HepG2 (cell line): ENCODE measurements around the gene SCARF1. TPM values are rescaled to one million over a fixed set of nuclear protein-coding genes. Genes with fewer than 3 reads are reported as not detected.

ENCODE experiments used
- ATRX ChIP-seq: sonication (generic); formaldehyde crosslinking; IDR thresholded peaks from 2 replicates; pipeline ENCODE4 v1.4.0; 2020; ENCODE audit warnings: missing genetic modification reagents, borderline replicate concordance
- CEBPB ChIP-seq: IDR thresholded peaks from 2 replicates; pipeline ENCODE4 v1.6.1; 2011; ENCODE audit warnings: low read depth, low read length, improper control_type of control experiment, borderline replicate concordance
- FOXA3 ChIP-seq: IDR thresholded peaks from 2 replicates; pipeline ENCODE4 v1.6.1; 2016; ENCODE audit warnings: missing genetic modification reagents, missing compliant biosample characterization
- SKI ChIP-seq: fragments of 450-650 bp; IDR thresholded peaks from one replicate; pipeline ENCODE4 v1.6.1; 2018; ENCODE audit warnings: mild to moderate bottlenecking; ENCODE audit not compliant: partially characterized antibody
- TAF15 ChIP-seq: fragments of 200-400 bp; formaldehyde crosslinking; IDR thresholded peaks from one replicate; pipeline ENCODE4 v1.6.1; 2018; ENCODE audit warnings: mild to moderate bottlenecking, low read depth, low read length; ENCODE audit not compliant: poor library complexity, severe bottlenecking
- ZMYM2 ChIP-seq: sonication (generic); formaldehyde crosslinking; IDR thresholded peaks from 2 replicates; pipeline ENCODE4 v1.8.0; 2022; ENCODE audit warnings: mild to moderate bottlenecking, missing genetic modification reagents
- ZNF10 ChIP-seq: sonication (generic); formaldehyde crosslinking; IDR thresholded peaks from 2 replicates; pipeline ENCODE4 v1.4.0; 2020; ENCODE audit warnings: mild to moderate bottlenecking, low read depth, missing genetic modification reagents, borderline replicate concordance
- ZNF235 ChIP-seq: sonication (generic); formaldehyde crosslinking; IDR thresholded peaks from 2 replicates; pipeline ENCODE4 v1.8.1; 2023; ENCODE audit warnings: mild to moderate bottlenecking, missing genetic modification reagents, borderline replicate concordance
- ZNF652 ChIP-seq: IDR thresholded peaks from 2 replicates; pipeline ENCODE4 v1.6.1; 2016; ENCODE audit warnings: low read depth, borderline replicate concordance
- ZNF775 ChIP-seq: sonication (generic); formaldehyde crosslinking; IDR thresholded peaks from 2 replicates; pipeline ENCODE4 v1.4.0; 2020; ENCODE audit warnings: missing genetic modification reagents, mild to moderate bottlenecking, moderate library complexity, borderline replicate concordance
- ZNF883 ChIP-seq: sonication (generic); formaldehyde crosslinking; IDR thresholded peaks from 2 replicates; pipeline ENCODE4 v1.5.1; 2020; ENCODE audit warnings: mild to moderate bottlenecking, missing genetic modification reagents; ENCODE audit errors: not compliant biosample characterization
- polyA plus RNA-seq, 8 experiments: library from polyadenylated mRNA; depleted of rRNA in 3 of 8; stranded (reverse) in 7 of 8; unstranded in 1 of 8; fragments of >200 nt; fragmentation: Illumina TruSeq in 4 of 8; extraction: Trizol in 4 of 8; gene quantifications; 2 replicates each; pipeline versions ENCODE4 v1.2.1 to v1.2.3, GENCODE V29; 2011 to 2016; ENCODE audit warnings: low read depth in 4 of 8, missing spikeins in 1 of 8, mixed read lengths in 1 of 8; ENCODE audit not compliant: insufficient read depth in 1 of 8
- total RNA-seq, 5 experiments: library from RNA; depleted of rRNA; stranded (reverse); fragments of >200 nt; fragmentation: Illumina TruSeq; extraction: Trizol; gene quantifications; 2 replicates each; pipeline ENCODE4 v1.2.3, GENCODE V29; 2016; ENCODE audit warnings: low read depth in 1 of 5
- TF ChIP-seq, protein P1 (sequence below): sonication (generic); formaldehyde crosslinking; IDR thresholded peaks from 2 replicates; pipeline ENCODE4 v1.5.1; 2020; ENCODE audit warnings: mild to moderate bottlenecking, missing genetic modification reagents, moderate library complexity
- TF ChIP-seq, protein P2 (sequence below): sonication (generic); formaldehyde crosslinking; IDR thresholded peaks from 2 replicates; pipeline ENCODE4 v1.5.0; 2020; ENCODE audit warnings: missing genetic modification reagents
- TF ChIP-seq, protein P3 (sequence below): IDR thresholded peaks from 2 replicates; pipeline ENCODE4 v1.6.1; 2016; ENCODE audit warnings: low read depth
- TF ChIP-seq, protein P4 (sequence below): fragments of 450-650 bp; IDR thresholded peaks from 2 replicates; pipeline ENCODE4 v1.6.1; 2016
- TF ChIP-seq, protein P5 (sequence below): sonication (generic); formaldehyde crosslinking; IDR thresholded peaks from 2 replicates; pipeline ENCODE4 v1.4.0; 2020; ENCODE audit warnings: missing genetic modification reagents

Gene SCARF1
- total and polyA plus RNA-seq, 2 of the 13 experiments (the other 11 are each of a cell fraction or from before 2014, with no cell fraction given), result 0.24 to 0.71 TPM

DNA sequence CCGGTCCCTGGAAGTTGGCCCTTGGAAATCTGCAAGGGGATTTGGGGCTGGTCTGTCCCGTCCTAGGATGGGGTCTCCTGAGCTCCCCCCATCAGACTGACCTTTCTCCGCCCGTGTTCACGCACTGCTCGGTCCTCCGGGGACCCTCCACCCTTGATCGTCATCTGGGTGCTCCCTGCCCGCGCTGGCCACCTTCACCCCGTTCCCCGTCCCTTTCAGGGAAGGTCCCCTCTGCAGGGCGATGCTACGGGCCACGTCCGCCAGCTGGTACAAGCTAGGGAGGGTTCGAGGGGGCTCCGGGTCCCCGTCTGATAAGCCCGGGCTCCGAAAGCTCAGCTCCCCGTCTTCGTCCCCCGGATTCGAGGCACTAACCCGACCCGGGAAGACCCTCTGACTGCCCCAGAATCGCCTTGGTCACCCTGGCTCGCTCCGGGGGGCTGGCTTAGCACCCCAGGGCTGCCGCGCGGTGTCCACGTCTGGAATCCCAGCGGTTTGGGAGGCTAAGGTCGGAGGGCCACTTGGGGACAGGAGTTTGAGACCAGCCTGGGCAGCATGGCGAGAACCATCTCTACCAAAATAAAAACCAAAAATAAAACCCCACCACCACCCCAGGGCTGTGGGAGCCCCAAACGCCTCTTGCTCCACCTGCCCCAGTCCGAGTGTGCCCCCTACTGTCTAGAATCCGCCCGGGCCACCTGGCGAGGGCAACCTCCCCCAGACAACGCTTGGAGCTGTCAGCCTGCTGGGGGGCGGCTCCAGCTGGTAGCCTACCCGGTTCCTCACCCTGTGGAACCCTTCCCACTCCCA is 15.8 kb downstream of the SCARF1 start (continued):
- TF ChIP-seq, protein P1, sequence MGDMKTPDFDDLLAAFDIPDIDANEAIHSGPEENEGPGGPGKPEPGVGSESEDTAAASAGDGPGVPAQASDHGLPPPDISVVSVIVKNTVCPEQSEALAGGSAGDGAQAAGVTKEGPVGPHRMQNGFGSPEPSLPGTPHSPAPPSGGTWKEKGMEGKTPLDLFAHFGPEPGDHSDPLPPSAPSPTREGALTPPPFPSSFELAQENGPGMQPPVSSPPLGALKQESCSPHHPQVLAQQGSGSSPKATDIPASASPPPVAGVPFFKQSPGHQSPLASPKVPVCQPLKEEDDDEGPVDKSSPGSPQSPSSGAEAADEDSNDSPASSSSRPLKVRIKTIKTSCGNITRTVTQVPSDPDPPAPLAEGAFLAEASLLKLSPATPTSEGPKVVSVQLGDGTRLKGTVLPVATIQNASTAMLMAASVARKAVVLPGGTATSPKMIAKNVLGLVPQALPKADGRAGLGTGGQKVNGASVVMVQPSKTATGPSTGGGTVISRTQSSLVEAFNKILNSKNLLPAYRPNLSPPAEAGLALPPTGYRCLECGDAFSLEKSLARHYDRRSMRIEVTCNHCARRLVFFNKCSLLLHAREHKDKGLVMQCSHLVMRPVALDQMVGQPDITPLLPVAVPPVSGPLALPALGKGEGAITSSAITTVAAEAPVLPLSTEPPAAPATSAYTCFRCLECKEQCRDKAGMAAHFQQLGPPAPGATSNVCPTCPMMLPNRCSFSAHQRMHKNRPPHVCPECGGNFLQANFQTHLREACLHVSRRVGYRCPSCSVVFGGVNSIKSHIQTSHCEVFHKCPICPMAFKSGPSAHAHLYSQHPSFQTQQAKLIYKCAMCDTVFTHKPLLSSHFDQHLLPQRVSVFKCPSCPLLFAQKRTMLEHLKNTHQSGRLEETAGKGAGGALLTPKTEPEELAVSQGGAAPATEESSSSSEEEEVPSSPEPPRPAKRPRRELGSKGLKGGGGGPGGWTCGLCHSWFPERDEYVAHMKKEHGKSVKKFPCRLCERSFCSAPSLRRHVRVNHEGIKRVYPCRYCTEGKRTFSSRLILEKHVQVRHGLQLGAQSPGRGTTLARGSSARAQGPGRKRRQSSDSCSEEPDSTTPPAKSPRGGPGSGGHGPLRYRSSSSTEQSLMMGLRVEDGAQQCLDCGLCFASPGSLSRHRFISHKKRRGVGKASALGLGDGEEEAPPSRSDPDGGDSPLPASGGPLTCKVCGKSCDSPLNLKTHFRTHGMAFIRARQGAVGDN (CRISPR knock-in tag), result peak; percentile 56
- no peak for TF ChIP-seq CEBPB
- no peak for TF ChIP-seq ZNF235
- no peak for TF ChIP-seq ZNF652 (CRISPR knock-in tag)
- no peak for TF ChIP-seq ZMYM2
- TF ChIP-seq, protein P2, sequence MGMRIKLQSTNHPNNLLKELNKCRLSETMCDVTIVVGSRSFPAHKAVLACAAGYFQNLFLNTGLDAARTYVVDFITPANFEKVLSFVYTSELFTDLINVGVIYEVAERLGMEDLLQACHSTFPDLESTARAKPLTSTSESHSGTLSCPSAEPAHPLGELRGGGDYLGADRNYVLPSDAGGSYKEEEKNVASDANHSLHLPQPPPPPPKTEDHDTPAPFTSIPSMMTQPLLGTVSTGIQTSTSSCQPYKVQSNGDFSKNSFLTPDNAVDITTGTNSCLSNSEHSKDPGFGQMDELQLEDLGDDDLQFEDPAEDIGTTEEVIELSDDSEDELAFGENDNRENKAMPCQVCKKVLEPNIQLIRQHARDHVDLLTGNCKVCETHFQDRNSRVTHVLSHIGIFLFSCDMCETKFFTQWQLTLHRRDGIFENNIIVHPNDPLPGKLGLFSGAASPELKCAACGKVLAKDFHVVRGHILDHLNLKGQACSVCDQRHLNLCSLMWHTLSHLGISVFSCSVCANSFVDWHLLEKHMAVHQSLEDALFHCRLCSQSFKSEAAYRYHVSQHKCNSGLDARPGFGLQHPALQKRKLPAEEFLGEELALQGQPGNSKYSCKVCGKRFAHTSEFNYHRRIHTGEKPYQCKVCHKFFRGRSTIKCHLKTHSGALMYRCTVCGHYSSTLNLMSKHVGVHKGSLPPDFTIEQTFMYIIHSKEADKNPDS (CRISPR knock-in tag), result no peak
- TF ChIP-seq ATRX, result no peak
- TF ChIP-seq ZNF775, result no peak
- 0 out of 2 replicates have a peak, but pooled peaks have one; percentile 5 for TF ChIP-seq FOXA3 (CRISPR knock-in tag)
- TF ChIP-seq ZNF10 (CRISPR knock-in tag), result no peak
- TF ChIP-seq ZNF883 (CRISPR knock-in tag), result peak; percentile 89
- no peak for TF ChIP-seq TAF15
- TF ChIP-seq SKI, result no peak
- TF ChIP-seq, protein P3, sequence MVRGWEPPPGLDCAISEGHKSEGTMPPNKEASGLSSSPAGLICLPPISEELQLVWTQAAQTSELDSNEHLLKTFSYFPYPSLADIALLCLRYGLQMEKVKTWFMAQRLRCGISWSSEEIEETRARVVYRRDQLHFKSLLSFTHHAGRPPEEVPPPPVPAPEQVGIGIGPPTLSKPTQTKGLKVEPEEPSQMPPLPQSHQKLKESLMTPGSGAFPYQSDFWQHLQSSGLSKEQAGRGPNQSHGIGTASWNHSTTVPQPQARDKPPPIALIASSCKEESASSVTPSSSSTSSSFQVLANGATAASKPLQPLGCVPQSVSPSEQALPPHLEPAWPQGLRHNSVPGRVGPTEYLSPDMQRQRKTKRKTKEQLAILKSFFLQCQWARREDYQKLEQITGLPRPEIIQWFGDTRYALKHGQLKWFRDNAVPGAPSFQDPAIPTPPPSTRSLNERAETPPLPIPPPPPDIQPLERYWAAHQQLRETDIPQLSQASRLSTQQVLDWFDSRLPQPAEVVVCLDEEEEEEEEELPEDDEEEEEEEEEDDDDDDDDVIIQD (CRISPR knock-in tag), result no peak
- TF ChIP-seq, protein P4, sequence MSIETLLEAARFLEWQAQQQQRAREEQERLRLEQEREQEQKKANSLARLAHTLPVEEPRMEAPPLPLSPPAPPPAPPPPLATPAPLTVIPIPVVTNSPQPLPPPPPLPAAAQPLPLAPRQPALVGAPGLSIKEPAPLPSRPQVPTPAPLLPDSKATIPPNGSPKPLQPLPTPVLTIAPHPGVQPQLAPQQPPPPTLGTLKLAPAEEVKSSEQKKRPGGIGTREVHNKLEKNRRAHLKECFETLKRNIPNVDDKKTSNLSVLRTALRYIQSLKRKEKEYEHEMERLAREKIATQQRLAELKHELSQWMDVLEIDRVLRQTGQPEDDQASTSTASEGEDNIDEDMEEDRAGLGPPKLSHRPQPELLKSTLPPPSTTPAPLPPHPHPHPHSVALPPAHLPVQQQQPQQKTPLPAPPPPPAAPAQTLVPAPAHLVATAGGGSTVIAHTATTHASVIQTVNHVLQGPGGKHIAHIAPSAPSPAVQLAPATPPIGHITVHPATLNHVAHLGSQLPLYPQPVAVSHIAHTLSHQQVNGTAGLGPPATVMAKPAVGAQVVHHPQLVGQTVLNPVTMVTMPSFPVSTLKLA, result no peak
- TF ChIP-seq, protein P5, sequence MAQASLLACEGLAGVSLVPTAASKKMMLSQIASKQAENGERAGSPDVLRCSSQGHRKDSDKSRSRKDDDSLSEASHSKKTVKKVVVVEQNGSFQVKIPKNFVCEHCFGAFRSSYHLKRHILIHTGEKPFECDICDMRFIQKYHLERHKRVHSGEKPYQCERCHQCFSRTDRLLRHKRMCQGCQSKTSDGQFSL, result no peak
